ENCODE data around the gene YES1. TPM values are rescaled to one million over a fixed set of nuclear protein-coding genes. Genes with fewer than 3 reads are reported as not detected.
"Not testable (repeated sequence)": the region's sequence is repeated elsewhere in the genome, so short reads cannot be mapped to it uniquely, and the experiment has no call there.

The YES1 gene
- total RNA-seq, 2 experiments from 2014 or later, result 22.6 to 22.8 TPM

DNA sequence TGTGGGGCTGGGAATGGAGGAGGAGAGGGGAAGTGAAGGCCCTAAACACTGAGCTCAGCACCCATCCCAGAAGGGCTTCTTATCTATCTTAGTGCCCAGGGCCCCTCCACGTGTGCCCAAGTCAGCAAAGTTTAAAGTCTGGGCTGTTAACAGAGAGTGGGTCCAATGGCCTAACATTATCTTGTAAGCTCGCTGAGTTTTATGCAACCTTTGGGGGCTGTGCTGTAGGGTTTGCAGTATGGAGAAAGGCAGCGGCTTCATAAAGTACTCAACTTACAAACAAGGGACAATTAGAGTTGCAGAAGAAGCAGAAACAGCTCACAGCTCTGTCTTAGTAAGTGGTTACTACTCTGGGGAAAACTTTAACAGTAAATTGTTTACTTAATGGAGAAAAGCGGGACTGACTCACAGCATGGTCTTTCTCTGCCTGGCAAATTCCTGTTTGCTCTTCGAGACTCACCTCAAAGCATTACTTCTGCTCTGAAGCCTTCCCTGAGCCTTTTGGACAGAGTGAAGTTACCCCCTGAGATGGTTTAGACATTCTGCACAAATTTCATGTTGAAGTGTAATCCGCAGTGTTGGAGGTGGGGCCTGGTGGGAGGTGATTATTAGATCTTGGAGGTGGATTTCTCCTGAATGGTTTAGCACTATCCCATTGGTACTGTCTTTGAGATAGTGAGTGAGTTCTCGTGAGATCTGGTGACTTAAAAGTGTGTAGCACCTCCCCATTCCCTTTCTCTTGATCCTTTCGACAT lies 108.7 kb downstream of the YES1 start:
- Mint-ChIP-seq H3K4me3 (no peak overlapping the region), H3K4me1 (ENCODE audit: low read depth) (peaks cover 23% of the 10 kb centered on the region), H3K27me3 (ENCODE audit: low read depth) (no peaks in the 10 kb centered on the region), H3K27ac (peak overlapping the region; percentile 16), H3K9me3 (ENCODE audit: insufficient read depth) (no peaks in the 10 kb centered on the region), H3K36me3 (ENCODE audit: low read depth) (peaks cover 48% of the 10 kb centered on the region)
- ChIA-PET POLR2A (interaction anchor here (1.4 to 1.8 kb wide), 2 partner anchors 17 to 46 kb away, joined by 5 to 6 read pairs; partner anchors contain the start of gene TYMS), CTCF (interaction anchor here (0.6 to 2.5 kb wide), 4 partner anchors 24 to 723 kb away, joined by 3 to 6 read pairs (median 4); no protein-coding TSS in a partner anchor)
- DNase-seq (no peak), ATAC-seq (no peak)

DNA sequence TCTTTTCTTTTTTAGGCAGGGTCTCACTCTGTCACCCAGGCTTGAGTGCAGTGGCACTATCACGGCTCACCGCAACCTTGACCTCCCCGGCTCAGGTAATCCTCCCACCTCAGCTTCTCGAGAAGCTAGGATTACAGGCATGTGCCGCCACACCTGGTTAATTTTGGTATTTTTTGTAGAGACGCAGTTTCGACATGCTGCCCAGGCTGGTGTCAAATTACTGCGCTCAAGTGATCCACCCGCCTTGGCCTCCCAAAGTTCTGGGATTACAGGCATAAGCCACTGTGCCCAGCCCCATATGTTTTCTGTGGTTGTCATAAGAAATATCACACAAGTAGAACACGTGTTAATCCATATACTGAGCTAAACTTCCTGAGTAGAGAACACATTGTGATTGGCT lies 114.2 kb downstream of the YES1 start:
- Mint-ChIP-seq H3K27ac (no peak overlapping the region), H3K9me3 (ENCODE audit: insufficient read depth) (no peaks in the 10 kb centered on the region), H3K4me3 (no peak overlapping the region), H3K4me1 (ENCODE audit: low read depth) (peaks cover 12% of the 10 kb centered on the region), H3K36me3 (ENCODE audit: low read depth) (peaks cover 47% of the 10 kb centered on the region), H3K27me3 (ENCODE audit: low read depth) (no peaks in the 10 kb centered on the region)
- POLR2A ChIA-PET, result no interaction called here
- CTCF ChIA-PET, result interaction anchor here (0.9 to 1.7 kb wide), 4 partner anchors 9 to 141 kb away, joined by 3 to 4 read pairs (median 3); no protein-coding TSS in a partner anchor
- ATAC-seq (no peak), DNase-seq (no peak)

DNA sequence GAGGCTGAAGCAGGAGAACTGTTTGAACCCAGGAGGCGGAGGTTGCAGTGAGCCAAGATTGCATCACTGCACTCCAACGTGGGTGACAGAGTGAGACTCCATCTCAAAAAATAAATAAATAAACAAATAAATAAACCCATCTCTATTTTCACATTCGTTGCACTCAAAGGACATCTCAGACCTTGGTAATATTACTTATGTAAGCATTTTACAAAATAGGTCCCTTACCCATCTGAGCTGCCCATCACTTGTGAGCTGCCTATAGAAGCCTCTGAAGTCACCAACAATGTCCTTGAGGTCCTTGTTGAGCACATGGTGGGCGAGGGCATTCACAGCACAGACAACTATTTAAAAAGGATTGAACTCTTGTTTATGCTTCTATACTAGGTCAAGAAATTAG lies 115.0 kb downstream of the YES1 start:
- CTCF ChIA-PET, result interaction anchor here (1.0 to 1.7 kb wide), 4 partner anchors 10 to 142 kb away, joined by 3 to 4 read pairs (median 3); no protein-coding TSS in a partner anchor
- Mint-ChIP-seq H3K9me3 (ENCODE audit: insufficient read depth) (no peaks in the 10 kb centered on the region), H3K36me3 (ENCODE audit: low read depth) (peaks cover 50% of the 10 kb centered on the region), H3K4me1 (ENCODE audit: low read depth) (peaks cover 12% of the 10 kb centered on the region), H3K27me3 (ENCODE audit: low read depth) (no peaks in the 10 kb centered on the region), H3K4me3 (no peak overlapping the region), H3K27ac (no peak overlapping the region)
- no peak for DNase-seq
- ATAC-seq, result no peak
- POLR2A ChIA-PET, result no interaction called here

DNA sequence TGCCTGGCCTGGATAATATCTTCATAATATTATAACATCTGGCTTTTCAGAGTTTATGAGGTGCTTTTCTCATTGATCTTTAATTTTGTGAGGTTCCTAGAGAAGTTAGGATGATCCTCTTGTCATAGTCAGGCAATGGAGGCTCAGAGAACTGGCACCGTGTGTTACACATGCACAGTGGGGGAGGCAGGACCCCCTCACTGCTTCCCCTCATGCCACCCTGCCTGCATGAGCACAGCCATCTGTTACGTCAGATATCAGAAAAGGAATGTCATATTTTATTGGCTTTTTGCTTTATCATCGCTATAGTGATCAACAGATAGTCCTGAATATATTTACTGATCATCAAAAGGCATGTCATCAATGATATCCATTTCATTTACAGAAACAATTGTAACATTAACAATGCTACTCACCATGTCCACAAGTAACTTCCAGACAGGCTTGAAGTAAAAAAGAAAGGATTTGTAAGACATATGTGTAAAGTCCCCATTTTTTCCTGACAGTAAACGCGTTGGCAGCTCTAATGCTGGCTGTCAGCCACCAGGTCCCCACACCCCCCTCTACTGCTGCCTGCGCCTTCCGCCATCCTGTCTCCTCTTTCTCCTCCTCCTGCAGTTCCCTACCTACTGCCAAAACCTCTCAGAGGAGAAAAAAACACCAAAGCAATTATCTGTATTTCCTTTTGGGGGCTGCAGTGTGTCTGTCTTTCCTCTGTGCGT lies 118.4 kb downstream of the YES1 start:
- Mint-ChIP-seq H3K4me1 (ENCODE audit: low read depth) (peaks cover 12% of the 10 kb centered on the region), H3K27me3 (ENCODE audit: low read depth) (no peaks in the 10 kb centered on the region), H3K27ac (no peak overlapping the region), H3K4me3 (no peak overlapping the region), H3K36me3 (ENCODE audit: low read depth) (peaks cover 59% of the 10 kb centered on the region), H3K9me3 (ENCODE audit: insufficient read depth) (no peaks in the 10 kb centered on the region)
- CTCF ChIA-PET, result interaction anchor here (1.3 kb wide), 1 partner anchor 146 kb away, joined by 3 read pairs; no protein-coding TSS in a partner anchor
- no peak for ATAC-seq
- DNase-seq, result no peak
- POLR2A ChIA-PET, result no interaction called here

DNA sequence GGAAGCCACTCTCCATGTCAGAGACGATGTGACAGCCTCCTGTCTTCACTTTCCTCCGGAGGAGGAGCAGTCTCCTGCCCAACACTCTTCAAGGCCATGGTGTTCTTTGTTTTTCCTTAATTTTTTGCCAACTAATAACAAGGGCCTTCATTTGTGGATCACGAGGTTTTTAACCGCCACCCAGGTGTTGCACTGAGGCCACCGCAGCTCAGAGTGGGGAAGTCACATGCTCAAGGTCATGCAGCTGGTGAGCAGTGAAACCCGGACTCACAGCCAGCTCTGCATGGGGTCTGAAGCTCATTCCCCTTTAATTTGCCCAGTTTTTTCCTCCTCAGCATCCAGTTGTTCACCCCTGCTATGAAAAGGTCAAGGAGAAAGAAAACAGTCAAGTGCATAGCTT lies 119.2 kb downstream of the YES1 start:
- Mint-ChIP-seq H3K27ac (no peak overlapping the region), H3K9me3 (ENCODE audit: insufficient read depth) (no peaks in the 10 kb centered on the region), H3K36me3 (ENCODE audit: low read depth) (peaks cover 57% of the 10 kb centered on the region), H3K27me3 (ENCODE audit: low read depth) (no peaks in the 10 kb centered on the region), H3K4me3 (no peak overlapping the region), H3K4me1 (ENCODE audit: low read depth) (peaks cover 12% of the 10 kb centered on the region)
- DNase-seq (no peak), ATAC-seq (no peak)
- ChIA-PET POLR2A (no interaction called here), CTCF (interaction anchor here (1.3 kb wide), 1 partner anchor 147 kb away, joined by 3 read pairs; no protein-coding TSS in a partner anchor)

DNA sequence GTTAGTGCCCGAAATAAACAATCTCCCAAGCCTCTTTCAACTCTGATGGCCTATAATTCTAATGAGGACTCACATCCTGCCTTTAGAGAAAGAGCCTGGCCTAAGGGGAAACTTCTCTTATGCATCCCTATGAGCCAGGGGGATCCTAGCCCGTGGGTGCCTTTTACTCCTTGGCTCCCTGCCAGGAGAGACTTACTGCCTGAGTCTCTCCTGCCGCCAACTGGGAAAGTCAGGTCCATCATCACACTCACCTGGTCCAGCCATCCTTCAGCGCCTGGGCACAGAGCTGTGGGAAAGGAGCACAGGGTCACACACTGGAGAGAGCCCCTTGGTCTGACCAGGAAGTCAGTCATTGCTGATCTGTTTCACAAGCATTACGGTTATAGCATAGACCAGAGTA lies 123.7 kb downstream of the YES1 start:
- no peaks in the 10 kb centered on the region for H3K27me3 Mint-ChIP-seq (ENCODE audit: low read depth)
- DNase-seq (no peak), ATAC-seq (no peak)
- no peak overlapping the region for H3K27ac Mint-ChIP-seq
- H3K36me3 Mint-ChIP-seq (ENCODE audit: low read depth), result peaks cover 57% of the 10 kb centered on the region
- ChIA-PET CTCF (no interaction called here), POLR2A (no interaction called here)
- no peaks in the 10 kb centered on the region for H3K9me3 Mint-ChIP-seq (ENCODE audit: insufficient read depth)
- peaks cover 11% of the 10 kb centered on the region for H3K4me1 Mint-ChIP-seq (ENCODE audit: low read depth)
- H3K4me3 Mint-ChIP-seq, result no peak overlapping the region

DNA sequence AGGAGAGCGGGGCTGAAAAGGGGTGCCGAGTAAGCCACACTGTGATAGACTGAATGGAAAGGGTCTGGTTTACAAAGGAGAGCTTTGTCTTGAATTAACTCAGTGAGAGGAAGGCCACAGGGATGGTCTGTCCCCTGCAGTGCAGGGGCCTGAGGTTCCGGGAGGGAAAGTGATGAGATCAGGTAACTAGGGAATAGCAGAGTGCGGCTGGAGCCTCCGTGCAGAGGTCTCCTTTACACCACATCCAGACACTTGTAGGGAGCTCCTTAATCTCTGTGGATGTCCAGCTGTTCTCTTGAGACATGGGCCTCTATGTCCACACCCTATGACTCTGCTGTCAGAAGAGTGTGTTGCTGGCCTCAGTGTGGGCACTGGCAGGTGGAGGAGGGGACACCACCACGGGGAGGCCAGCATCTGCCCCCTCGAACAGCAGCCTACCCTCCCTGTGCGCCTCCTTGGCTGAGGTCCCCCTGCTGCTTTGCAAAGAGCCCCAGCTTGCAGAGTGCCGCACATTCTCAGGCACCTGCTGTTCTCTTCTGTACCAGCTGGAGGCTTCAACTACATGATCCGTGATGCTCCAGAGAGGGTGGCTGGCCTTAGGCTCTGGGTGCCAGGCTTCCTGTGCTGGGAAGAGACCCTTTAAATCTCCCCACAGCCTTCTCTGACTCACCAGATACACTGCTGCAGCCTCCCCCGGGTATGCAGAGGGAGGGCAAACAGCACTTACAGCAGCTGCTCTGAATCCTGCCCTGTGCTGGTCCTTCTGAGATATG lies 125.5 kb downstream of the YES1 start:
- no peak for ATAC-seq
- ChIA-PET POLR2A (interaction anchor here (0.7 to 1.7 kb wide), 3 partner anchors 16 to 1879 kb away, joined by 3 to 6 read pairs (median 3); no protein-coding TSS in a partner anchor), CTCF (interaction anchor here (0.7 to 1.4 kb wide), 2 partner anchors 23 to 144 kb away, joined by 3 to 4 read pairs; no protein-coding TSS in a partner anchor)
- DNase-seq, result no peak
- Mint-ChIP-seq H3K4me1 (ENCODE audit: low read depth) (peaks cover 20% of the 10 kb centered on the region), H3K9me3 (ENCODE audit: insufficient read depth) (no peaks in the 10 kb centered on the region), H3K4me3 (no peak overlapping the region), H3K27ac (no peak overlapping the region), H3K27me3 (ENCODE audit: low read depth) (no peaks in the 10 kb centered on the region), H3K36me3 (ENCODE audit: low read depth) (peaks cover 58% of the 10 kb centered on the region)

DNA sequence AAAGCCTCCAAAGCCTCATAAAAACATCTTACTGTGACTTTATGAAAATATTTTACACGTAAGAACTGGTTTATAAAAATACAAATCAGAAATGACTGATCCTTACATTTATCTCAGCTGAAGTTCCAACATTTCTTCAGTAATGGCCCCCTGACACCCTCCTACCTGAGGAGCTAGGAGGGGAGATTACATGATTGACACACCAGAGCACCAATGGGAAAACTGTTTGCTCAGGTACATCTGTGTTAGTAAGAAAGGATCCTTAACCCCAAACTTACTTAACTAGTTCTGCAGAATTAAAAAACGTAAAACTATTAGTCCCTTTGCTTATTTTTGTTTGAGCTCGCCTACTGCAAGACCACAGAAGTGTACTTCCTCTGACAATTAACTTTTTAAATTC lies 126.6 kb downstream of the YES1 start:
- CTCF ChIA-PET, result interaction anchor here (0.9 to 1.4 kb wide), 2 partner anchors 22 to 145 kb away, joined by 3 to 4 read pairs; no protein-coding TSS in a partner anchor
- Mint-ChIP-seq H3K27me3 (ENCODE audit: low read depth) (no peaks in the 10 kb centered on the region), H3K27ac (peak overlapping the region; percentile 43), H3K4me1 (ENCODE audit: low read depth) (peaks cover 30% of the 10 kb centered on the region), H3K36me3 (ENCODE audit: low read depth) (peaks cover 60% of the 10 kb centered on the region), H3K9me3 (ENCODE audit: insufficient read depth) (no peaks in the 10 kb centered on the region), H3K4me3 (no peak overlapping the region)
- ATAC-seq (no peak), DNase-seq (no peak)
- POLR2A ChIA-PET, result interaction anchor here (1.2 to 1.7 kb wide), 2 partner anchors 17 to 28 kb away, joined by 5 to 6 read pairs; partner anchors contain the start of gene TYMS

DNA sequence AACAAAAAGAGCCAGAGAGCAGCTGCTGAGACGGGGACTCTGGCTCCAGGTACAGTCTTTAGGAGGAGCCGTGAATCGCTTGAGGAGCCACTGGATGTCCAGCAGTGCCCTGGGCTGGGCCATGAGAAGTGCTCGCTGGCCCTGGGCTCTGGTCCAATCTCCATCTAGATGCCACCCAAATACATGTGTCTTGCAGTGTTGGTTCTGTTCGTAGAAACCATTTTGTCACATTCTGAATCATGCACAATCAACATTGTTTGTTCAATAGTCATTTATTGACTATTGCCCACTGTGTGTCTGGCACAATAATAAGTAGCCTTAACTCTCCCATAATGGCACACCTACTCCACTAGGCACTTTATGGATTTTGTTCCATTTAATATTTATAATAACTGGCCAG lies 128.5 kb downstream of the YES1 start:
- Mint-ChIP-seq H3K27ac (peak overlapping the region; percentile 97), H3K4me3 (no peak overlapping the region), H3K36me3 (ENCODE audit: low read depth) (peaks cover 66% of the 10 kb centered on the region), H3K27me3 (ENCODE audit: low read depth) (no peaks in the 10 kb centered on the region), H3K4me1 (ENCODE audit: low read depth) (peaks cover 32% of the 10 kb centered on the region), H3K9me3 (ENCODE audit: insufficient read depth) (no peaks in the 10 kb centered on the region)
- DNase-seq (no peak), ATAC-seq (no peak)
- CTCF ChIA-PET, result interaction anchor here (1.2 to 3.5 kb wide), 4 partner anchors 30 to 156 kb away, joined by 3 to 28 read pairs (median 7); partner anchors contain the start of gene ENOSF1
- POLR2A ChIA-PET, result interaction anchor here (0.9 to 2.9 kb wide), 2 partner anchors 25 to 27 kb away, joined by 7 to 32 read pairs; partner anchors contain the start of gene TYMS

DNA sequence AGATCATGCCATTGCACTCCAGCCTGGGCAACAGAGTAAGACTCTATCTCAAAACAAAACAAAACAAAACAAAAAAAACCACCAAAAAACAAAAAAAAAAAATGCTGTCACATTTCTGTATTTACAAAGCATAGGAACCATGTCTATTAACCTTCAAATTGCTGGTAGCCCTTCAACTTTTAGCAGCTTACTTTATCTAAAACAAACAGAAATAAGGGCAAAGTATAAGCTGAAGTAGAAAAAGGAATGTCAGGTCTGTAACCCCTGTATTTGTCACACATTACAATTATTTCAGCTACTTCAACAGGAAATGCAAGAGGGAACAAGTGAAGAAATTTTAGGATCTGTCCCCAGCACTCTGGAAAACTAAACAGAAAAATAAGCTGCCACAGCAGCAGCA lies 129.2 kb downstream of the YES1 start:
- ChIA-PET CTCF (interaction anchor here (1.2 to 3.5 kb wide), 5 partner anchors 9 to 157 kb away, joined by 3 to 28 read pairs (median 5); partner anchors contain the start of gene ENOSF1), POLR2A (interaction anchor here (0.9 to 2.9 kb wide), 4 partner anchors 10 to 28 kb away, joined by 5 to 32 read pairs (median 6); partner anchors contain the start of gene TYMS)
- ATAC-seq (no peak), DNase-seq (no peak)
- Mint-ChIP-seq H3K36me3 (ENCODE audit: low read depth) (peaks cover 71% of the 10 kb centered on the region), H3K9me3 (ENCODE audit: insufficient read depth) (no peaks in the 10 kb centered on the region), H3K27me3 (ENCODE audit: low read depth) (no peaks in the 10 kb centered on the region), H3K4me3 (no peak overlapping the region), H3K4me1 (ENCODE audit: low read depth) (peaks cover 32% of the 10 kb centered on the region), H3K27ac (peak overlapping the region; percentile 97)

DNA sequence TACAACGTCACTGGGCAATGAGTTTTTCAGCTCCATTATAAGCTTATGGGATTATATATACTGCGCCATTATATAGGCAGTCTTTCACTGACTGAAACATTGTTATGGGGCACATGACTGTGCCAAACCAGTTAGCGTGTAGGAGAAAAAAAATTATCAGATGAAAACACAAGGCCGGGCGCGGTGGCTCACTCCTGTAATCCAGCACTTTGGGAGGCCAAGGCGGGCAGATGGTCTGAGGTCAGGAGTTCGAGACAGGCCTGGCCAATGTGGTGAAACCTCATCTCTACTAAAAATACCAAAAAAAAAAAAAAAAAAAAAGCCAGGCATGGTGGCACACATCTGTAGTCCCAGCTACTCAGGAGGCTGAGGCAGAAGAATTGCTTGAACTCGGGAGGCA lies 129.6 kb downstream of the YES1 start:
- Mint-ChIP-seq H3K36me3 (ENCODE audit: low read depth) (peaks cover 75% of the 10 kb centered on the region), H3K4me1 (ENCODE audit: low read depth) (peaks cover 32% of the 10 kb centered on the region), H3K27ac (peak overlapping the region; percentile 97), H3K4me3 (peak overlapping the region; percentile 7)
- not testable (repeated sequence) for H3K27me3 Mint-ChIP-seq (ENCODE audit: low read depth); ATAC-seq; DNase-seq; H3K9me3 Mint-ChIP-seq (ENCODE audit: insufficient read depth)
- POLR2A ChIA-PET, result interaction anchor here (0.6 to 2.9 kb wide), 5 partner anchors 9 to 51 kb away, joined by 3 to 32 read pairs (median 5); partner anchors contain the start of gene TYMS
- CTCF ChIA-PET, result interaction anchor here (1.1 to 3.5 kb wide), 8 partner anchors 9 to 158 kb away, joined by 3 to 28 read pairs (median 6); partner anchors contain the start of genes ENOSF1 and TYMS

Data from activated CD8-positive, alpha-beta T cell treated with anti-CD3 and anti-CD28 coated beads, Interleukin-2, amount 10 ng/mL, durations not matched to agents 7 days and 5 days (primary cell).